Measurements from ENCODE around the gene SLC30A1. TPM values are rescaled to one million over a fixed set of nuclear protein-coding genes. Genes with fewer than 3 reads are reported as not detected.

SLC30A1 gene
- total and polyA plus RNA-seq, 10 of the 15 experiments (the other 5 are each of a cell fraction or from before 2014, with no cell fraction given), result 3.5 to 14.1 (median 8.8) TPM

DNA sequence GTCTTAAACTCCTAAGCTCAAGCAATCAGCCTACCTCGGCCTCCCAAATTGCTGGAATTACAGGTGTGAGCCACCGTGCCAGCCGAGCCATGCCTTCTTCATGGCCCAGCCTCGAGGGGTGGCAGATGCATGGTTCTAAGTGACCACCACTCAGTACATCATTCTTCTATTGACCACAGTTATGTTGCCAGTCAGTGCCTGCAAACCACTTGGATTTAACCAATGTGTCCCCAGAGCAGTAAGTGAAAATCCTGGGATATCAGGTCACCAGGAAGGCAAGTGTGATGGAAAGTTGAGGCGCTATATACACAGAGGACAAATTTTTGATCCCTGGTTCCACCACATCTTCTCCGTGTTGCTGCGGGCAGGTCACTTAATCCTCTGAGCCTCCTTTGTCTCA is 50.0 kb downstream of the SLC30A1 start (continued):
- no peak for TF ChIP-seq E4F1 (IDR thresholded peaks at IDR 0.05; ENCODE audit: borderline replicate concordance, partially characterized antibody)

GRCh38 chr1:211527888-211528287 is 51.1 kb downstream of the SLC30A1 start:
- Histone ChIP-seq H3K36me3 (ENCODE audit: control insufficient read depth in 2 of 2, insufficient read depth in 2 of 2, low read length in 1 of 2) (no peaks in the 10 kb centered on the region), H3K4me3 (no peak overlapping the region), H3K9ac (ENCODE audit: control insufficient read depth, insufficient read depth, low read length) (no peak overlapping the region), H3K4me1 (ENCODE audit: control insufficient read depth, insufficient read depth, low read length) (peaks cover 35% of the 10 kb centered on the region), H2AFZ (ENCODE audit: control insufficient read depth, low read depth, low read length) (peak overlapping the region; percentile 32), H3K27ac (ENCODE audit: control insufficient read depth, insufficient read depth) (peak overlapping the region; percentile 11), H3K9me3 (replicated peaks; ENCODE audit: control insufficient read depth, insufficient read depth, low read length) (no peaks in the 10 kb centered on the region), H4K20me1 (ENCODE audit: control insufficient read depth, insufficient read depth) (no peaks in the 10 kb centered on the region), H3K27me3 (replicated peaks in 1 of 2; ENCODE audit: control insufficient read depth in 2 of 2, insufficient read depth in 2 of 2, low read length in 1 of 2) (no peaks in the 10 kb centered on the region), H3K4me2 (ENCODE audit: control insufficient read depth, insufficient read depth) (peak overlapping the region; percentile 39), H3K79me2 (ENCODE audit: control insufficient read depth, insufficient read depth, low read length) (no peaks in the 10 kb centered on the region)
- intact Hi-C loops (cut with micrococcal nuclease; ENCODE audit: unreplicated experiment) (no loop called here), in situ Hi-C loops (cut with MboI) (no loop called here)
- ChIA-PET POLR2A (interaction anchor here (0.9 kb wide), 1 partner anchor 10 kb away, joined by 4 read pairs; no protein-coding TSS in a partner anchor), CTCF (interaction anchor here (0.7 to 2.5 kb wide), 6 partner anchors 10 to 130 kb away, joined by 3 to 7 read pairs (median 6); no protein-coding TSS in a partner anchor), SMC1A (ENCODE audit: uncharacterized antibody, unreplicated experiment) (interaction anchor here (0.8 to 1.0 kb wide), 2 partner anchors 14 to 44 kb away, joined by 3 read pairs; no protein-coding TSS in a partner anchor), RAD21 (ENCODE audit: unreplicated experiment) (interaction anchor here (0.9 to 1.4 kb wide), 3 partner anchors 14 to 97 kb away, joined by 3 read pairs; no protein-coding TSS in a partner anchor)
- FAIRE-seq (no peak), ATAC-seq (peak; percentile 14; the same call in 2 of the 3 replicates), DNase-seq (ENCODE audit: low read depth, low spot score) (no peak)
- no TSS peak for BruUV-seq (replicated peaks)
- WGBS (ENCODE audit: insufficient coverage, insufficient replicate concordance, low lambda C conversion rate, missing lambda C conversion rate), result 48% methylated on average over 5 of the region's 5 CpGs
- TF ChIP-seq ZNF217 (IDR thresholded peaks at IDR 0.05) (no peak), CBFB (IDR thresholded peaks at IDR 0.05; ENCODE audit: low read depth) (no peak), JUNB (IDR thresholded peaks at IDR 0.05) (no peak), SMC3 (IDR thresholded peaks at IDR 0.05; ENCODE audit: borderline replicate concordance, low read length) (no peak), TARDBP (IDR thresholded peaks at IDR 0.05; ENCODE audit: borderline replicate concordance) (no peak), SP1 (IDR thresholded peaks at IDR 0.05; ENCODE audit: low read depth, low read length) (no peak), STAT3 (IDR thresholded peaks at IDR 0.05; ENCODE audit: low read depth, low read length) (no peak), NFYA (IDR thresholded peaks at IDR 0.05; ENCODE audit: borderline replicate concordance, low read depth, low read length) (no peak), JUND (IDR thresholded peaks at IDR 0.05; ENCODE audit: low read depth, low read length) (no peak), RAD51 (IDR thresholded peaks at IDR 0.05) (no peak), NFIC (IDR thresholded peaks at IDR 0.05; ENCODE audit: low read depth, low read length) (no peak), EZH2 (IDR thresholded peaks at IDR 0.05; ENCODE audit: borderline replicate concordance, control insufficient read depth, low read depth, low read length) (no peak), ETV6 (conservative IDR thresholded peaks at IDR 0.05 in 1 of 2, IDR thresholded peaks at IDR 0.05 in 1 of 2; ENCODE audit: borderline replicate concordance in 1 of 2, low read depth in 1 of 2) (no peak), E4F1 (IDR thresholded peaks at IDR 0.05; ENCODE audit: borderline replicate concordance, partially characterized antibody) (no peak), NRF1 (conservative IDR thresholded peaks at IDR 0.05; ENCODE audit: low read depth, low read length) (no peak)
